GM12801 (cell line): ENCODE measurements around the gene DOHH.

ENCODE experiments used
- CTCF ChIP-seq: IDR thresholded peaks from one replicate; pipeline ENCODE4 v1.5.1; 2011; ENCODE audit warnings: control low read depth; ENCODE audit not compliant: insufficient read length; ENCODE audit errors: extremely low read depth

DOHH gene

DNA sequence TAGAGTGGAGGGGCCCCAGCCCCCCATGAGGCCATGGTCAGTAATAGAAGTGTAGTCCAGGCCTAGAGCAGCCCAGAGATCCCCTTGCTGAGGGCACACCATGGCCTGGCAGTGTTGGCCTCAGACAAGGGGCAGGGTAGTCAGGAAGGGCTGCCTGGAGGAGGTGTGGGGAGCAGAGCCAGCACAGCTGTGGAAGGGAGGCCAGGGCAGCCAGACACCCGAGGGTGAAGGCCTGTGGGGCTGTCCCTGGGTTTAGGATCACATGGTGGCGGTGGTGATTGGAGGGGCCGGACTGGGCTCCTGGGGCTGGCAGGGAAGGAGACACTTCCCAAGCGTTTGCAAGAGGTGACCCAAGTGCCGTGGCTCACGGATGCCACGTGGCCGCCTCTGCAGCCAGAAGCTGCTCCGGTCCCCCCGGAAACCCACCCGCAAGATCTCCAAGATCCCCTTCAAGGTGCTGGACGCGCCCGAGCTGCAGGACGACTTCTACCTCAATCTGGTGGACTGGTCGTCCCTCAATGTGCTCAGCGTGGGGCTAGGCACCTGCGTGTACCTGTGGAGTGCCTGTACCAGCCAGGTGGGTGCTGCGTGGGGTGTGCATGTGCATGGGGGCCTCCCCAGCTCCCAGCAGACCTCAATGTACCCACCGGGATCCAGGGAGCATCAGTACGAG is 26.9 kb upstream of the DOHH start:
- no peak for TF ChIP-seq CTCF

- no peak for TF ChIP-seq CTCF
These were observed 26.2 kb upstream of the DOHH start for GRCh38 chr19:3526507-3527237.

- no peak for TF ChIP-seq CTCF
These were observed 24.5 kb upstream of the DOHH start for GRCh38 chr19:3524904-3525451.

DNA sequence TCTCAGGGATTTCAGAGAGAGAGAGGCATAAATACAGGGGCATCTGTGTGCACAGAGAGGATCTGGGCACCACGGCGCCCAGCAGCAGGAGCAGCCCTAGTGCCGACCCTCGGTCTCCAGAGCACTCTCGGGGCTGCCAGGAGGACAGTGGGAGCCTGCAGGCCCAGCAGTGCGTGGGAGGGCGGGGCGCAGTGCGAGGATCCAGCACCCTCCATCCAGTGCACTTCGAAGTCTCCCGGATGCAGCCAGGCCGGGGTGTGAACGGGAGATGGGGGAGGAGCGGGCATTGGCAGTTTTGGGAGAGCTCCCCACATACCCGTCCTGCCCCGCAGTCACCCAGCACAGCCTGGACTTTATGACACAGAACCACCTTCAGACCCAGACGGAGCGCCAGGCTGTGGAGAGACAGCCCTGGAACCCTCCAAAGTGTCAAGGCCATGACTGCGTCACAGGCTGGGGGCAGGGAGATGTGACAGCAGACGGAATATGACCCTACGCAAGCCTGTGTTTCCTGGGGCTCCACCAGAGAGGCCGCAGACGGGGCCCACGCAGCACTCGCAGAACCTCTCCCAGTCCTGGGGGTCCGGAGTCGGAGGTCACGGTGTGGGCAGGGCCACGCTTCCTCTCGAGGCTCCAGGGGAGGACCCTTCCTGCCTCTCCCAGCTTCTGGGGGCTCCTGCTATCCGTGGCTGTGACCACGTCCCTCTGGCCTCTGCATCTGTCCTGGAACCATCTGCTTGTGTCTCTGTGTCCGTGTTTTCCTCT is 23.8 kb upstream of the DOHH start:
- TF ChIP-seq CTCF: no peak

DNA sequence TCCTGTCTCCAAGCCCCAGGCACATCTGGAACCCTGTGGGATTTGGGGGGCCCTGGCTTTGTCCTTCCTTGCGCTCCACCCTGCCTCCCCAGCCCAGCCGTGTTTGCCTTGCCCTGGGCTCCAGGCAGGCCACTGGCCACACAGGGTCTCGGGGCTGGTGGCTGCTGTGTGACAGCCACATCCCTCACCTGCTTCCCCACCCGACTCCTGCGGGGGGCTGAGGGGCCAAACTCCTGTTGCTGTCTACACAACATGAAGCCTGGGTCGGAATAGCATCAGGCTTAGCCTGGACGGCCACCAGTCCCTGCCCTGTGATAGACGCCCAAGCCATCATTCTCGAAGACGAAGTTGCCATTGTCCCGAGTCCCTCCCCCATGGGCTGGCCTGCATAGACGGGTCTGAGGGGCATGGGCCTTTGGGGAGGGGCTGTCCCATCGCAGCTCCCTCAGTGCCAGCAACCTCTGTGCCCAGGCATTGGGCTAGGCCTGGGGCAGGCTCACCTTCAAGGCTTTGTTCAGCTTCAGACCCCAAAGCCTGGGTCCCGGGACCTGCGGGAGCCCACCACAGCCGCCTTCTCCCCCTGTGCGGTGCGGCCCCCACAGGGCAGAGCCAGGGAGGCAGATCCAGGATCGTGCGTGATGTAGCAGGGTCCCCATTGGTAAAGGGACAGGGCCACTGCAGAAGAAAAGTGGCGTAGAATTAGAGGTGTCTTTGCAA is 23.0 kb upstream of the DOHH start:
- TF ChIP-seq CTCF: no peak

GRCh38 chr19:3522421-3523360 is 22.2 kb upstream of the DOHH start:
- TF ChIP-seq CTCF: no peak
